SH-SY5Y (cell line): Measurements from ENCODE around the gene PLCB4.

Source experiments
- GATA2 ChIP-seq: IDR thresholded peaks from 2 replicates; pipeline ENCODE4 v1.6.1; 2011; ENCODE audit warnings: mild to moderate bottlenecking, low read depth, low read length
- GATA3 ChIP-seq: IDR thresholded peaks from 2 replicates; pipeline ENCODE4 v1.6.1; 2011; ENCODE audit warnings: low read depth, mild to moderate bottlenecking, low read length, moderate library complexity

GRCh38 chr20:9354579-9354978 lies 285.7 kb downstream of the PLCB4 start:
- TF ChIP-seq GATA3 (no peak), GATA2 (no peak)
